SK-N-SH (cell line): Measurements from ENCODE around the gene COL12A1. TPM values are rescaled to one million over a fixed set of nuclear protein-coding genes. Genes with fewer than 3 reads are reported as not detected.

Experiments
- CTCF ChIA-PET: fragments of 300-600, 350-600 bp; formaldehyde crosslinking; extraction: SDS; loops from one replicate; lab custom pipeline; 2021; lab: Yijun Ruan, JAX
- POLR2A ChIA-PET: fragments of 350-600 bp; sonication (Branson Sonifier 250); formaldehyde crosslinking; extraction: SDS; loops from one replicate; lab custom pipeline; 2020; ENCODE audit warnings: antibody characterized with exemption, inconsistent platforms; lab: Yijun Ruan, JAX
- DNase-seq: peaks from one replicate; pipeline ENCODE4 v3.0.0; 2012
- H2AFZ ChIP-seq: fragments of 200-600 bp; sonication (generic); 2 replicates; pipeline ENCODE4 v1.8.1; 2016; ENCODE audit warnings: antibody characterized with exemption, mild to moderate bottlenecking, low read depth
- H3F3A ChIP-seq: fragments of 200-600 bp; sonication (generic); replicated peaks from 2 replicates; pipeline ENCODE3; 2016; ENCODE audit warnings: antibody characterized with exemption, mild to moderate bottlenecking; ENCODE audit not compliant: insufficient read depth
- H3K27ac ChIP-seq, 2 experiments: fragments of 200-500 bp in 1 of 2; fragments of 200-600 bp in 1 of 2; sonication (Bioruptor generic) in 1 of 2; sonication (generic), shearing (Covaris generic) in 1 of 2; 2 replicates each; pipeline versions ENCODE4 v1.5.1 to v1.6.1; 2014 to 2016; ENCODE audit warnings: low read depth in 2 of 2, inconsistent platforms in 1 of 2, low read length in 1 of 2, mild to moderate bottlenecking in 1 of 2, mixed read lengths in 1 of 2
- H3K27me3 ChIP-seq: fragments of 200-600 bp; sonication (generic), shearing (Covaris generic); 2 replicates; pipeline ENCODE4 v1.6.1; 2016; ENCODE audit warnings: mixed run types; ENCODE audit not compliant: insufficient read depth
- H3K36me3 ChIP-seq, 2 experiments: fragments of 200-500 bp in 1 of 2; fragments of 200-600 bp in 1 of 2; sonication (Bioruptor generic) in 1 of 2; sonication (generic) in 1 of 2; replicated peaks in 1 of 2; 2 replicates each; pipeline versions ENCODE3 to v1.5.1; 2014 to 2016; ENCODE audit warnings: low read length in 1 of 2, mild to moderate bottlenecking in 1 of 2; ENCODE audit not compliant: insufficient read depth in 2 of 2, control insufficient read depth in 1 of 2
- H3K4me1 ChIP-seq, 2 experiments: fragments of 200-500 bp in 1 of 2; fragments of 200-600 bp in 1 of 2; sonication (Bioruptor generic) in 1 of 2; sonication (generic), shearing (Covaris generic) in 1 of 2; 2 replicates each; pipeline versions ENCODE4 v1.5.1 to v1.6.1; 2014 to 2016; ENCODE audit warnings: low read depth in 1 of 2, low read length in 1 of 2, mixed run types in 1 of 2; ENCODE audit not compliant: insufficient read depth in 2 of 2, control insufficient read depth in 1 of 2
- H3K4me2 ChIP-seq: fragments of 200-600 bp; sonication (generic), shearing (Covaris generic); 2 replicates; pipeline ENCODE4 v1.6.1; 2017; ENCODE audit warnings: mixed run types
- H3K4me3 ChIP-seq, 2 experiments: fragments of 200-500 bp in 1 of 2; fragments of 200-600 bp in 1 of 2; sonication (Bioruptor generic) in 1 of 2; sonication (generic), shearing (Covaris generic) in 1 of 2; 2 replicates each; pipeline versions ENCODE4 v1.5.1 to v1.8.1; 2014 to 2016; ENCODE audit warnings: low read depth in 2 of 2, inconsistent platforms in 1 of 2, low read length in 1 of 2, mild to moderate bottlenecking in 1 of 2, mixed read lengths in 1 of 2, moderate library complexity in 1 of 2
- H3K79me2 ChIP-seq: fragments of 200-600 bp; sonication (generic); 2 replicates; pipeline ENCODE4 v1.8.1; 2017; ENCODE audit warnings: mild to moderate bottlenecking; ENCODE audit not compliant: insufficient read depth
- H3K9ac ChIP-seq: fragments of 200-600 bp; sonication (generic); 2 replicates; pipeline ENCODE4 v1.6.1; 2017; ENCODE audit warnings: mixed run types
- H3K9me2 ChIP-seq: fragments of 200-600 bp; sonication (generic); 2 replicates; pipeline ENCODE4 v1.6.1; 2017; ENCODE audit warnings: mixed run types
- H3K9me3 ChIP-seq: fragments of 200-600 bp; sonication (generic); 2 replicates; pipeline ENCODE4 v1.6.1; 2017; ENCODE audit warnings: mixed run types, mild to moderate bottlenecking, moderate library complexity
- H4K20me1 ChIP-seq: fragments of 200-600 bp; sonication (generic); 2 replicates; pipeline ENCODE4 v1.6.1; 2017; ENCODE audit warnings: mild to moderate bottlenecking, mixed run types; ENCODE audit not compliant: insufficient read depth
- ELF1 ChIP-seq: IDR thresholded peaks from 2 replicates; pipeline ENCODE4 v1.4.0; 2012
- FOSL2 ChIP-seq: IDR thresholded peaks from 2 replicates; pipeline ENCODE4 v1.4.0; 2012; ENCODE audit warnings: low read depth, mild to moderate bottlenecking, moderate library complexity, borderline replicate concordance
- FOXJ3 ChIP-seq: sonication (generic); formaldehyde crosslinking; IDR thresholded peaks from 2 replicates; pipeline ENCODE4 v1.5.1; 2020; ENCODE audit warnings: mild to moderate bottlenecking, missing genetic modification reagents
- FOXM1 ChIP-seq: IDR thresholded peaks from 2 replicates; pipeline ENCODE4 v1.4.0; 2012; ENCODE audit warnings: low read depth, mild to moderate bottlenecking
- GABPA ChIP-seq: IDR thresholded peaks from 2 replicates; pipeline ENCODE4 v1.4.0; 2012; ENCODE audit warnings: low read depth, mild to moderate bottlenecking
- GATA2 ChIP-seq: sonication (generic); formaldehyde crosslinking; IDR thresholded peaks from 2 replicates; pipeline ENCODE4 v1.5.0; 2020; ENCODE audit warnings: mild to moderate bottlenecking, missing genetic modification reagents
- JUND ChIP-seq: IDR thresholded peaks from 2 replicates; pipeline ENCODE4 v1.4.0; 2012
- MAX ChIP-seq: IDR thresholded peaks from 2 replicates; pipeline ENCODE4 v1.4.0; 2012; ENCODE audit warnings: low read depth
- MEF2A ChIP-seq: IDR thresholded peaks from 2 replicates; pipeline ENCODE4 v1.4.0; 2012; ENCODE audit warnings: low read depth, borderline replicate concordance
- MXI1 ChIP-seq: IDR thresholded peaks from 2 replicates; pipeline ENCODE4 v1.6.1; 2012; ENCODE audit warnings: mild to moderate bottlenecking, low read depth, low read length, improper control_type of control experiment
- RAD21 ChIP-seq: IDR thresholded peaks from 2 replicates; pipeline ENCODE4 v1.6.1; 2012; ENCODE audit warnings: mild to moderate bottlenecking, low read length
- RCOR1 ChIP-seq: fragments of 150-350 bp; IDR thresholded peaks from 2 replicates; pipeline ENCODE4 v1.6.1; 2017; ENCODE audit warnings: antibody characterized with exemption, low read length
- REST ChIP-seq: IDR thresholded peaks from 2 replicates; pipeline ENCODE4 v1.6.1; 2012; ENCODE audit warnings: mild to moderate bottlenecking, low read depth, low read length, moderate library complexity
- RXRA ChIP-seq: IDR thresholded peaks from 2 replicates; pipeline ENCODE4 v1.4.0; 2012; ENCODE audit warnings: low read depth, mild to moderate bottlenecking, borderline replicate concordance
- TAF1 ChIP-seq: IDR thresholded peaks from 2 replicates; pipeline ENCODE4 v1.6.1; 2012; ENCODE audit warnings: low read depth, mild to moderate bottlenecking, low read length, moderate library complexity, borderline replicate concordance
- TCF12 ChIP-seq: IDR thresholded peaks from 2 replicates; pipeline ENCODE4 v1.4.0; 2012
- TEAD4 ChIP-seq: IDR thresholded peaks from 2 replicates; pipeline ENCODE4 v1.4.0; 2012; ENCODE audit warnings: mild to moderate bottlenecking, borderline replicate concordance; ENCODE audit not compliant: insufficient read depth
- YY1 ChIP-seq: IDR thresholded peaks from 2 replicates; pipeline ENCODE4 v1.4.0; 2012; ENCODE audit warnings: low read depth, mild to moderate bottlenecking
- WGBS: methylation state at CpG from one replicate; pipeline ENCODE4 v1.1.6; 2017; ENCODE audit warnings: low lambda C conversion rate; 5-methylcytosine and 5-hydroxymethylcytosine counted together
- polyA plus RNA-seq, 3 experiments: library from polyadenylated mRNA; depleted of rRNA; stranded (reverse); fragments of >200 nt; gene quantifications; 2 replicates each; pipeline ENCODE4 v1.2.3, GENCODE V29; 2012
- TF ChIP-seq, protein P1 (sequence below): IDR thresholded peaks from 2 replicates; pipeline ENCODE4; 2012
- TF ChIP-seq, protein P2 (sequence below): fragments of 150-350 bp; IDR thresholded peaks from 2 replicates; pipeline ENCODE4 v1.6.1; 2017; ENCODE audit warnings: antibody characterized with exemption, low read length, low read depth, borderline replicate concordance

Gene COL12A1
- polyA plus RNA-seq, 1 of the 3 experiments (the other 2 are of a cell fraction), result 0.03 TPM

DNA sequence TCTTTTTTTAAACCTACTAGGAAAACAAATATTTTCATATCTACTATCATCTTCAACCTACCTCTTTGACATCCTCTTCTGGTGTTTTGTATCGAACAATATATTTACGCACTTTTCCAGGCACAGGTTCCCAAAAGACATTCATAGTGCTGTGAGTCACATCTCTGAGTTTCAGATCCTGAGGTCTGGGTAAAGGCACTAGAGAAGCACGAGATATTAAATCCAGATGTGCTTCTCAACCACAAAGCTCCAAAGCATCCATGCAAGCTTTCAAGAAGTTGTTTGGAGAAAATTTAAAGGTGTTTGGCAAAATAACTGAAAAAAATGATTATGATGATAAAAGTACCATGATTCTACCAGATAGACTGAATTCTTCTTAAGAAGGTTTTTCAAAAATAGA lies 62.7 kb downstream of the COL12A1 start:
- H3K4me1 ChIP-seq, result no peaks in the 10 kb centered on the region
- no peaks in the 10 kb centered on the region for H3K9me3 ChIP-seq
- H3K27ac ChIP-seq, result no peak overlapping the region
- no peaks in the 10 kb centered on the region; the same call in 1 of the 2 replicates for H3K27me3 ChIP-seq
- no peaks in the 10 kb centered on the region for H3K36me3 ChIP-seq
- no peaks in the 10 kb centered on the region for H3K79me2 ChIP-seq
- CTCF ChIA-PET, result no interaction called here
- no peaks in the 10 kb centered on the region for H3F3A ChIP-seq
- POLR2A ChIA-PET, result no interaction called here
- H3K4me2 ChIP-seq, result no peak overlapping the region
- no peak for TF ChIP-seq FOXM1
- TF ChIP-seq TCF12, result peak; percentile 60
- no peak for TF ChIP-seq RCOR1
- no peak for TF ChIP-seq TEAD4
- no peak for TF ChIP-seq TAF1
- no peak for TF ChIP-seq GATA2 (CRISPR knock-in tag)
- TF ChIP-seq RAD21, result no peak
- no peak for TF ChIP-seq JUND
- TF ChIP-seq REST, result no peak
- no peak for TF ChIP-seq FOXJ3
- TF ChIP-seq, protein P1, sequence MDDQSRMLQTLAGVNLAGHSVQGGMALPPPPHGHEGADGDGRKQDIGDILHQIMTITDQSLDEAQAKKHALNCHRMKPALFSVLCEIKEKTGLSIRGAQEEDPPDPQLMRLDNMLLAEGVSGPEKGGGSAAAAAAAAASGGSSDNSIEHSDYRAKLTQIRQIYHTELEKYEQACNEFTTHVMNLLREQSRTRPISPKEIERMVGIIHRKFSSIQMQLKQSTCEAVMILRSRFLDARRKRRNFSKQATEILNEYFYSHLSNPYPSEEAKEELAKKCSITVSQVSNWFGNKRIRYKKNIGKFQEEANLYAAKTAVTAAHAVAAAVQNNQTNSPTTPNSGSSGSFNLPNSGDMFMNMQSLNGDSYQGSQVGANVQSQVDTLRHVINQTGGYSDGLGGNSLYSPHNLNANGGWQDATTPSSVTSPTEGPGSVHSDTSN, result no peak
- peak; percentile 7; the same call in 1 of the 2 replicates for TF ChIP-seq FOSL2
- no peak for TF ChIP-seq MAX
- no peak for TF ChIP-seq MEF2A
- no peaks in the 10 kb centered on the region for H4K20me1 ChIP-seq
- H3K4me3 ChIP-seq, result no peak overlapping the region
- no peak overlapping the region for H2AFZ ChIP-seq
- WGBS, result 20% methylated on average over 3 of the region's 3 CpGs
- H3K9me2 ChIP-seq, result no peaks in the 10 kb centered on the region
- no peak for DNase-seq
- no peak overlapping the region for H3K9ac ChIP-seq

DNA sequence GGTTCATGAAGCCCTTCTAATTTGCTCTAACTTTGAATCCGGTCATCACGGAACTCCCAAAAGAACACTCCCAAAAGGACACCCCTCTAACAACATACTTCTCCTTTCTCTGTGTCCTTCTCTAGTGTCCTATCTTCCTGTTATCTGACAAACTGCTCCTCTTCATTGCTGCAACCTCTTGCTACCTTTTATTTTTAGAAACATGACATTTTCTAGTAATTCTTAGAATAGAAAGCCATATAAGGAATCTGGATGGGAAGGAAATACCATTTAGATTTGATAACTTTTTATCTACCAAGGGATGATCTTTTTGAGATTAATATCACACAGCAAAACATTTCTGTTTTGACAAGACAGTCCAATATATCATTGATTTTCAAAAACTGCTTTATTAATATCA lies 63.1 kb downstream of the COL12A1 start:
- H3K9me3 ChIP-seq, result no peaks in the 10 kb centered on the region
- no peaks in the 10 kb centered on the region for H3K9me2 ChIP-seq
- H3K9ac ChIP-seq, result no peak overlapping the region
- no peak overlapping the region for H3K4me3 ChIP-seq
- H3K27me3 ChIP-seq, result no peaks in the 10 kb centered on the region; the same call in 1 of the 2 replicates
- CTCF ChIA-PET, result no interaction called here
- no peaks in the 10 kb centered on the region for H3F3A ChIP-seq
- H4K20me1 ChIP-seq, result no peaks in the 10 kb centered on the region
- H3K79me2 ChIP-seq, result no peaks in the 10 kb centered on the region
- DNase-seq, result no peak
- no peaks in the 10 kb centered on the region for H3K4me1 ChIP-seq
- 3% methylated on average over 2 of the region's 2 CpGs for WGBS
- POLR2A ChIA-PET, result no interaction called here
- no peaks in the 10 kb centered on the region for H3K36me3 ChIP-seq
- H2AFZ ChIP-seq, result no peak overlapping the region
- TF ChIP-seq YY1, result no peak
- TF ChIP-seq RXRA, result no peak
- TF ChIP-seq RAD21, result no peak
- no peak for TF ChIP-seq TAF1
- no peak for TF ChIP-seq ELF1
- TF ChIP-seq GABPA, result no peak
- TF ChIP-seq MXI1, result no peak
- TF ChIP-seq, protein P2, sequence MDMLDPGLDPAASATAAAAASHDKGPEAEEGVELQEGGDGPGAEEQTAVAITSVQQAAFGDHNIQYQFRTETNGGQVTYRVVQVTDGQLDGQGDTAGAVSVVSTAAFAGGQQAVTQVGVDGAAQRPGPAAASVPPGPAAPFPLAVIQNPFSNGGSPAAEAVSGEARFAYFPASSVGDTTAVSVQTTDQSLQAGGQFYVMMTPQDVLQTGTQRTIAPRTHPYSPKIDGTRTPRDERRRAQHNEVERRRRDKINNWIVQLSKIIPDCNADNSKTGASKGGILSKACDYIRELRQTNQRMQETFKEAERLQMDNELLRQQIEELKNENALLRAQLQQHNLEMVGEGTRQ, result no peak
- TF ChIP-seq JUND, result no peak
- H3K27ac ChIP-seq, result no peak overlapping the region
- no peak overlapping the region for H3K4me2 ChIP-seq
